ENCODE data around the gene RTKN. TPM values are rescaled to one million over a fixed set of nuclear protein-coding genes. Genes with fewer than 3 reads are reported as not detected.

The RTKN gene
- total and polyA plus RNA-seq, 2 of the 13 experiments (the other 11 are each of a cell fraction or from before 2014, with no cell fraction given) = 159 to 166 TPM

- peak; percentile 86; the same call in 1 of the 2 replicates for TF ChIP-seq BRF2 (CRISPR knock-in tag; IDR thresholded peaks at IDR 0.05)
- TF ChIP-seq NR2F1 (CRISPR knock-in tag; IDR thresholded peaks at IDR 0.05) = 0 out of 4 replicates have a peak, but pooled peaks of 1 of the 2 experiments have one; percentile 1
- no peak; the same call in 1 of the 2 replicates for TF ChIP-seq SMARCC2 (IDR thresholded peaks at IDR 0.05)
- no peak; the same call in 1 of the 2 replicates for TF ChIP-seq ZNF432 (CRISPR knock-in tag; IDR thresholded peaks at IDR 0.05; ENCODE audit: borderline replicate concordance)
- TF ChIP-seq ZNF724P (CRISPR knock-in tag; IDR thresholded peaks at IDR 0.05; ENCODE audit: borderline replicate concordance) = no peak
- no peak; the same call in 1 of the 2 replicates for TF ChIP-seq ZNF510 (CRISPR knock-in tag; IDR thresholded peaks at IDR 0.05; ENCODE audit: low read depth)
- peak; percentile 59; the same call in 1 of the 2 replicates for TF ChIP-seq HNF1B (CRISPR knock-in tag; IDR thresholded peaks at IDR 0.05)
- no peak for TF ChIP-seq ZNF180 (CRISPR knock-in tag; IDR thresholded peaks at IDR 0.05; ENCODE audit: borderline replicate concordance, low read depth)
- peak; percentile 29; the same call in 1 of the 2 replicates for TF ChIP-seq SMAD3 (CRISPR knock-in tag; IDR thresholded peaks at IDR 0.05)
- TF ChIP-seq FOSL2 (CRISPR knock-in tag; IDR thresholded peaks at IDR 0.05) = no peak
- peak; percentile 96 for TF ChIP-seq ZNF430 (CRISPR knock-in tag; IDR thresholded peaks at IDR 0.05)
- TF ChIP-seq EHMT2 (IDR thresholded peaks at IDR 0.05; ENCODE audit: borderline replicate concordance, low read depth, low read length) = no peak
- TF ChIP-seq FOXC1 (CRISPR knock-in tag; IDR thresholded peaks at IDR 0.05; ENCODE audit: borderline replicate concordance) = peak; percentile 79; the same call in 1 of the 2 replicates
- TF ChIP-seq SETDB1 (CRISPR knock-in tag; IDR thresholded peaks at IDR 0.05; ENCODE audit: borderline replicate concordance) = no peak
- no peak for TF ChIP-seq CREBL2 (CRISPR knock-in tag; IDR thresholded peaks at IDR 0.05; ENCODE audit: borderline replicate concordance)
- TF ChIP-seq PREB (CRISPR knock-in tag; IDR thresholded peaks at IDR 0.05) = peak; percentile 31; the same call in 1 of the 2 replicates
- TF ChIP-seq NFRKB (IDR thresholded peaks at IDR 0.05) = no peak
- TF ChIP-seq ZNF749 (CRISPR knock-in tag; IDR thresholded peaks at IDR 0.05; ENCODE audit: borderline replicate concordance) = no peak
- TF ChIP-seq PRDM10 (CRISPR knock-in tag; IDR thresholded peaks at IDR 0.05; ENCODE audit: low read depth) = no peak
- TF ChIP-seq ZNF441 (CRISPR knock-in tag; IDR thresholded peaks at IDR 0.05; ENCODE audit: borderline replicate concordance) = peak; percentile 79
- TF ChIP-seq ZBTB21 (CRISPR knock-in tag; IDR thresholded peaks at IDR 0.05) = peak; percentile 62; the same call in 1 of the 2 replicates
Observed at GRCh38 chr2:74457549-74458131, 15.9 kb upstream of the RTKN start (continued).
